GM12801 (cell line): ENCODE measurements around the gene ZMYND10.

Experiments
- CTCF ChIP-seq: IDR thresholded peaks from one replicate; pipeline ENCODE4 v1.5.1; 2011; ENCODE audit warnings: control low read depth; ENCODE audit not compliant: insufficient read length; ENCODE audit errors: extremely low read depth

ZMYND10 gene

GRCh38 chr3:50316657-50317242, 28.8 kb downstream of the ZMYND10 start:
- no peak for TF ChIP-seq CTCF

GRCh38 chr3:50314816-50315215, 30.7 kb downstream of the ZMYND10 start:
- TF ChIP-seq CTCF, result no peak

GRCh38 chr3:50314342-50314741, 31.2 kb downstream of the ZMYND10 start:
- no peak for TF ChIP-seq CTCF

- no peak for TF ChIP-seq CTCF
Measured at GRCh38 chr3:50304601-50305000, 40.9 kb downstream of the ZMYND10 start.

- no peak for TF ChIP-seq CTCF
Measured at GRCh38 chr3:50303013-50303815, 42.3 kb downstream of the ZMYND10 start, which contains the start of gene HYAL1. TSS of gene HYAL1 (minus strand) at chr3:50303574. CDS start at chr3:50302956, 618 bp downstream.

- TF ChIP-seq CTCF, result no peak
Measured at GRCh38 chr3:50302095-50303012, 43.2 kb downstream of the ZMYND10 start.

- TF ChIP-seq CTCF, result no peak
Measured at GRCh38 chr3:50300681-50301254, 44.8 kb downstream of the ZMYND10 start.
